GM10248 (cell line): ENCODE data around the gene IER5.

Source experiments
- CTCF ChIA-PET: fragments of 300-600 bp; sonication (Branson Sonifier 250); formaldehyde crosslinking; extraction: SDS; loops from one replicate; lab custom pipeline; 2021; ENCODE audit warnings: antibody characterized with exemption; lab: Yijun Ruan, JAX
- POLR2A ChIA-PET: fragments of 350-650 bp; sonication (Branson Sonifier 250); formaldehyde crosslinking; extraction: SDS; loops from one replicate; lab custom pipeline; 2020; ENCODE audit warnings: antibody characterized with exemption; lab: Yijun Ruan, JAX
- DNase-seq: peaks from one replicate; pipeline ENCODE4 v3.0.0; 2012; ENCODE audit errors: extremely low spot score
- TF ChIP-seq, protein P1 (sequence below): IDR thresholded peaks from 2 replicates; pipeline ENCODE4 v1.5.1; 2012; ENCODE audit warnings: mild to moderate bottlenecking, low read depth; ENCODE audit errors: extremely low read depth, missing control alignments, control extremely low read depth

The IER5 gene

DNA sequence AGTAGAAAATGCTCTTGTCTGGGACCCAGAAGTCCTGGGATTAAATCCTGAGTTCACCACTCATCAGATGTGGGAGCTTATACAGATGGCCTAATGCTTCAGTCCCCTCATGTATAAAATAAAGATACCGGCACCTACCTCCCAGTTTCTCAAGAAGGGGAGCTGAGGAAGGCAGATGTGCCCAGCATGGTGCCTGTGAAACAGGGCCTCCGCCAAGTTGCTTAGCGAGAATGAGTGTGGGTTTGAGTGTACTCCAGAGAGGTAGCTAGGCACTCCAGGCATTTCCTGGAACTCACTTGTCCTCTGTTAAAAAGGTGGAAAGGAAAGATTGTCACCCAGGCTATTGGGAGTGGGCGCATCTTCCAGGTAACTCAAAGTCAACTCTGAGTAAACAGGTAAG, 37.8 kb downstream of the IER5 start:
- POLR2A ChIA-PET = interaction anchor here (2.9 kb wide), 1 partner anchor 36 kb away, joined by 16 read pairs; no protein-coding TSS in a partner anchor
- CTCF ChIA-PET = interaction anchor here (1.3 to 5.3 kb wide), 6 partner anchors 10 to 36 kb away, joined by 3 to 42 read pairs (median 18); no protein-coding TSS in a partner anchor
- DNase-seq = no peak
- TF ChIP-seq, protein P1, sequence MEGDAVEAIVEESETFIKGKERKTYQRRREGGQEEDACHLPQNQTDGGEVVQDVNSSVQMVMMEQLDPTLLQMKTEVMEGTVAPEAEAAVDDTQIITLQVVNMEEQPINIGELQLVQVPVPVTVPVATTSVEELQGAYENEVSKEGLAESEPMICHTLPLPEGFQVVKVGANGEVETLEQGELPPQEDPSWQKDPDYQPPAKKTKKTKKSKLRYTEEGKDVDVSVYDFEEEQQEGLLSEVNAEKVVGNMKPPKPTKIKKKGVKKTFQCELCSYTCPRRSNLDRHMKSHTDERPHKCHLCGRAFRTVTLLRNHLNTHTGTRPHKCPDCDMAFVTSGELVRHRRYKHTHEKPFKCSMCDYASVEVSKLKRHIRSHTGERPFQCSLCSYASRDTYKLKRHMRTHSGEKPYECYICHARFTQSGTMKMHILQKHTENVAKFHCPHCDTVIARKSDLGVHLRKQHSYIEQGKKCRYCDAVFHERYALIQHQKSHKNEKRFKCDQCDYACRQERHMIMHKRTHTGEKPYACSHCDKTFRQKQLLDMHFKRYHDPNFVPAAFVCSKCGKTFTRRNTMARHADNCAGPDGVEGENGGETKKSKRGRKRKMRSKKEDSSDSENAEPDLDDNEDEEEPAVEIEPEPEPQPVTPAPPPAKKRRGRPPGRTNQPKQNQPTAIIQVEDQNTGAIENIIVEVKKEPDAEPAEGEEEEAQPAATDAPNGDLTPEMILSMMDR = no peak

DNA sequence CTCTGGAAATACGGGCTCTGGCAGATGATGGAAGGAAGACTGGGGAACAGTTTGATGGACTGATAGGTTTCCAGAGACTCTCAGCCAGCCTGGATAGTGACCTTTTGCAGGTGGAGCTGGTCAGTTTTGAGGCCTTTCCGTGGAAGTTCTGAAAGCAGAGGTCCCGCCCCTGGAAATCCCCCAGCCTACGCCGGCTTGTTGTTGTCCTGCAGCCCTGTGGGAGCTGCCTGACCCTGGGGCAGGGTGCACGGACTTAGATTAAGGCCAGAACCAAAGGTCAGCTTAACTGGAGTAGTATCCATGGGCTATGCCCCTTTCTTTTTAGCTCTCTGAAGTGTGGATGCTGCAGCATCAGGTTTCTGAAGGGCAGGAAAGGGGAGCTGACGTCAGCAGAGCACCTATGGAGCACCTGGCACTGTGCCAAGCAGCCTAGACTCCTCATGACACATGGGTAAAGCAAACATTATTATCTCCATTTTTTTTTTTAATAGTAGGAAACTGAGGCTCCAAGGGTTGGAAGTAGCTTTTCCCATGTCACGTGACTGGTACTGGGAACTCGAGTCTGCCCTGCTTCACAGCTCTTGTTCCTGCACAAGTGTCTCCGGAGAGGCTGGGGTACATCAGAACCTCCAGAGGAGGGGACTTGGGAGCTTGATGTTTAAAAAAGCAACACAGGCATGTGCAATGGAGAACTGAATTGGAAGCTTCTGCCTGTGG, 38.5 kb downstream of the IER5 start:
- no peak for DNase-seq
- ChIA-PET POLR2A (interaction anchor here (2.9 kb wide), 1 partner anchor 37 kb away, joined by 16 read pairs; no protein-coding TSS in a partner anchor), CTCF (interaction anchor here (1.0 to 5.3 kb wide), 10 partner anchors 9 to 89 kb away, joined by 3 to 42 read pairs (median 8); no protein-coding TSS in a partner anchor)
- TF ChIP-seq, protein P1 = no peak

GRCh38 chr1:181127898-181128453, 39.5 kb downstream of the IER5 start:
- no peak for DNase-seq
- POLR2A ChIA-PET = interaction anchor here (0.7 to 2.9 kb wide), 6 partner anchors 22 to 39 kb away, joined by 3 to 16 read pairs (median 4); partner anchors contain the start of gene IER5

DNA sequence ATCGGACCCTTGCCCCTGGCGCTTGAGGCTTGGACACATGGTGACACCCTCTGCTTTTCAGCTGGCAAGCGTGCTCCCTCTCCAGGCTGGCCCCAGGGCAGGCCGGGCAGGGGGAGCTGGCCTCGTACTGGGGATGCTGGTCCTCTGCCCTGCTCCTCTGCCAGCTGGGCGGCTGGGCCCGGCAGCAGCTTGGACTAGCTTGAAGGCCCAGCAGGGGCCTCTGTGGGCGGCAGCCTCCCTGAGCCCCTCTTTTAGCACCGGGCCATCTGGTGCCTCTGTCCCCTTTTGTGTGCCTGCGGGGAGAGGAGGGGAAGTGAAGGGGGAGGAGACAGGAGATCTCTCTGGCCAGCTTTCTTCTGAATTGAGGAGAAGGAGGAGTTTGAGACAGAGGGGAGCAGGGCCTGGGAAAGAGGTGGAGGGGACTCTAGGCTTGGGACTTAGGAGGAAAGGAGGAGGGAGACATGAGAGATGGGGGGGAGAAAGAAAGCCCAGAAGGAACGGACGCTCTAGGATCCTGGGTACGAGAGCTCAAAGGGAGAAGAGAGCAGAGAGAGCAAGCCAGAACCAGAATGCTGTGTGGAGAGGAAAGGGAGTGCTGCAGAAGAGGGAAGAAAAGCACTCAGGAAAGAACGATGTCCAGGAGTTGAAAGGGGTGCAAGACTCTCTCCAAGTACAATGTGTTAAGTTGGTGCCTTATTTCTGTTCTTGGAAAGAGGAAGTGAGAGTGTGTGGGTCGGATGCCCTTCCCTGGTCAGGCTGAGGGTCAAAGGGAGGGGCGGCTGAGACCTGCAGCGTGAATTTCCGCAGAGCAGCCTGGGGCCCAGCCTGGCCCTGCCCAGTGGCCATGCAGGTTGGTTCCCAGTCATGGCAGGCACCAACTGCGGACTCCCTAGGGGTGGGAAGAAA, 40.3 kb downstream of the IER5 start:
- ChIA-PET POLR2A (interaction anchor here (0.7 to 2.9 kb wide), 6 partner anchors 23 to 40 kb away, joined by 3 to 16 read pairs (median 4); partner anchors contain the start of gene IER5), CTCF (interaction anchor here (0.7 to 5.3 kb wide), 10 partner anchors 9 to 614 kb away, joined by 3 to 42 read pairs (median 8); no protein-coding TSS in a partner anchor)
- TF ChIP-seq, protein P1 = no peak
- peak; percentile 70 for DNase-seq

More at GRCh38 chr1:181127898-181128453, 39.5 kb downstream of the IER5 start:
- TF ChIP-seq, protein P1 = no peak
- CTCF ChIA-PET = interaction anchor here (0.7 to 5.3 kb wide), 12 partner anchors 8 to 613 kb away, joined by 3 to 42 read pairs (median 6); no protein-coding TSS in a partner anchor

DNA sequence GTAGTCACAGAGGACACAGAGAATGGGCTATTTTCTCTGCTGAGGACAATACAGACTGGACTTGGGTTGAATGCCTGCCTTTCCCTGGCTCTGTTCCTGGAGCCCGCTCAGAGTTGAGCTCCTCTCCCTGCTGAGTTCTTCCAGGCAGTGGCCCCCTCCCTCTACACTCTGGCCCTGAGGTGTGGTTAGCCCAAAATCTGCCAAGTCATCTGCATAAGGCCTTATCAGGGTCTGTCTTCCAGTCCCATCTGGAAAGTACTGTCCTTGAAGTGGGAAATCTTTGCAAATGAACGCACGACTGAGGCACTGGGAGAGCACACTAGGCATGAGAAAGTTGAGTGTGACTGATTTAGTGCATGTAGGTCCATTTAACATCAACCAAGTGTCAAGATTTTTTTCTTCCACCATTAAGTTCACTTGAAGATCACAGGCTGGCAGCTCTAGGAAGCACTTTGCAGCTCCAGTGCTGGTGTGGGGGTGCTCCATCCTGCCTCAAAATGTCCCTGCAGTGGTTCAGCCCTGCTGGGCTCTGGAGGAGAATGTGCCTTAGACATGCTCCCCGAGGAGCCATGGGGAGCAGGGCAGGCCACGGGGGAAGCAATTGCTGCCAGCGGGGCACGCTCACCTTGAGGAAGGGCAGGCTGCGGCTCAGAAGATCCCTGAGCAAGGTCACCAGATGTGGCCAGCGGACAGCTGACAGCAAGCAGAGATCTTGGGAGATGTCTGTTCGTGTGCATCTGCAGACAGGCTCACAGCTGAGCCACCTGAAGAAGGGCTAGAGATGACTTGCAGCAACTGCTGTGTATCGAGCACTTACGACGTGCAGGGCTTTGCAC, 41.5 kb downstream of the IER5 start:
- TF ChIP-seq, protein P1 = no peak
- DNase-seq = peak; percentile 59
- ChIA-PET CTCF (interaction anchor here (1.6 to 3.6 kb wide), 3 partner anchors 12 to 32 kb away, joined by 6 to 24 read pairs (median 11); no protein-coding TSS in a partner anchor), POLR2A (interaction anchor here (1.9 kb wide), 1 partner anchor 24 kb away, joined by 8 read pairs; no protein-coding TSS in a partner anchor)
